Stimulated activated CD4-positive, alpha-beta T cell treated with anti-CD3 and anti-CD28 coated beads, Interleukin-1b, Interleukin-23, amount 100 ng/mL, for 48 hours (primary cell): Measurements from ENCODE around the gene RAB3IP.
"Not testable (repeated sequence)": the region's sequence is repeated elsewhere in the genome, so short reads cannot be mapped to it uniquely, and the experiment has no call there.

Experiments used
- DNase-seq: peaks from one replicate; pipeline ENCODE4 v3.0.0-alpha.2; 2020

Gene RAB3IP

DNA sequence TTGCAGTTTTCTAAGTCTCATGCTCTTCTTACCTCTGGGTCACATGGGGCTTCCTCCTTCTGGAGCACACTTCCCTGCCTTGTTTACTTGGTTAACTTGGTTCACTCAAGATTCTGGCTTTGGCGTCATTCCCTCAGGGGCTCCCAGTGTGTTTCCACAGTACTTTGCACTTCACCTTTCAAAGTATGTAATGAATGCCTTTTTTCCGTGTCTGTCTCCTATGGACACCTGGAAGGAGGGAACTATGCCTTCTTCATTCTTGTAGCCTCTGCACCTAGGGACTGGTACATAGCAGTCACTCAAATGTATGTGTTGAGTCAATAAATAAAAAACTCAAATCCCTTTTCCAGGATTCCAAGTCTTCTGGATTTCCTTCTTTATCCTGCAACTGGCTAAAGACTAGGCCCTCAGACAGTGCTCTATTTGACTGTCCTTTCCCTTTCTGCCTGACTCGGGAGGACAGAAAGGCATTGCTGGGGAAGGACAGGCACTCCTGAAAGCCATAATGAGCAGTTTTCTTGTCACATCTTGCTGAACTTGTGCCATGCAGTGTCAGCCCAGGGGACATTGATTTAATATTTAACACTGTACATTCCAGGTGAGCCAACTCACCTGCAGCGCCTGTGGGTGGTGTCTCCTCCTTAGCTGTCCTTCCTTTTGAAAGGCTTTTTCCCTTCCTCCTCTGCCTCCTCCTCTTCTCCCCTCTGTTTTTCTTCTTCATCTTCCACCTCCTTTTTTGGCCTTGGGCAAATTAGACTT is 99.2 kb downstream of the RAB3IP start:
- DNase-seq: no peak

GRCh38 chr12:69840727-69841126 is 102.1 kb downstream of the RAB3IP start:
- DNase-seq: no peak

DNA sequence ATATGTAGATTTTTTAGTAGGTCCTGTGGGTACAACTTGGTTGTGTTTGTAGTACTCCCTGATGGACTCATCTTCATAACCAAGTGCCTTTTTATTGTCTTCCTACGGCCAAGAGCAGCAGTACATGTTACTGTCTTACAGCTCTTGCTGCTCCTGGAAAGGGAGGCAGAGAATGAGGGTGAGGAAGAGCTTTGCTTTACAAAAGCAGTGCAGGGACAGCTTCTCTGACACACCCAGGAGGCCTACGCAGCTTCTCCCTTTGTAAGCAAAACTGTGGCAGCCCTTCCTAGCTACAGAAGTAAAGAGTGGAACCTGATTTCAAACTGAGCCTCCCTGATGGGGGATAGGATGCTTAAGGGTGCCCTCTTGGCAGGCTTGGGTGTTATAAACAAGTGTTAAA is 104.9 kb downstream of the RAB3IP start:
- DNase-seq: no peak

DNA sequence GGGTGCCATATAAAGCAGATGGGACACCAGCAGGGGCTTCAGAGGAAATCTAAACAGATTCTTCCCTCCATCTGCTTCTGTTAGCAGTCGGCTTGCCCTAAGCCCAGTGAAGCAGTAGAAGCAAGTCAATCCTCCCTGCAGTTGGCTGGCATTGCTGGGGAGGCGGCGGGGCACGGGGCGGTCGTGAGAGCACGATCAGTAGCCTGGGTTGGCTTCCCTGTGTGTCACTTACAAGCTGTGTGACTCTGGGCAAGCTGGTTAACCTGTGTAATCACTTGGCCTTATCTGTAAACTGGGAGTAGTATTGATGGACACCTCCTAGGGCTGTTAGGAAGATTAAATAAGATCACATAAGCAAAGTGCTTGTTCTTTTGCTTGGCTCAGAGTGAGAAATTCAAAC is 105.8 kb downstream of the RAB3IP start:
- DNase-seq: no peak

GRCh38 chr12:69844836-69845235 is 106.2 kb downstream of the RAB3IP start:
- DNase-seq: no peak

- DNase-seq: no peak
These were observed 108.3 kb downstream of the RAB3IP start for GRCh38 chr12:69846976-69847375.

DNA sequence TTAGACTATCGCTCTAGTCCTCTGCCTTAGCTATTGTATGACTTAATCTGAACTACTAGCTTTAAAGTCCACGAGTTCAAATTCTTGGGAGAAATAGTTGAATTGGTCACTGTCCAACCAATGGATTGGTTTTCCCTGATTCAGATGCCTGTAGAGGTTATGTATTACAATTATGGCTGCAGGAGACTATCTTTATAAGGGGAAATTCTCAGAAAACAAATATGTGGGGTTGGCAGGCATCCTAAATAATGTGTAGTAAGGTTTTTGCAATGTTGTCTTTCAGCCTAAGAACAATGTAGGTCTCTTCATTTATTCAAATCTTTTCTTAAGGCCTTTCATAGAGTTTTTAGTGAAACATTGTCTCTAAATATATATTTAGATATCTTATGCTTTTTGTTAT is 113.3 kb downstream of the RAB3IP start:
- no peak for DNase-seq

GRCh38 chr12:69853176-69853961 is 114.7 kb downstream of the RAB3IP start:
- not testable (repeated sequence) for DNase-seq

DNA sequence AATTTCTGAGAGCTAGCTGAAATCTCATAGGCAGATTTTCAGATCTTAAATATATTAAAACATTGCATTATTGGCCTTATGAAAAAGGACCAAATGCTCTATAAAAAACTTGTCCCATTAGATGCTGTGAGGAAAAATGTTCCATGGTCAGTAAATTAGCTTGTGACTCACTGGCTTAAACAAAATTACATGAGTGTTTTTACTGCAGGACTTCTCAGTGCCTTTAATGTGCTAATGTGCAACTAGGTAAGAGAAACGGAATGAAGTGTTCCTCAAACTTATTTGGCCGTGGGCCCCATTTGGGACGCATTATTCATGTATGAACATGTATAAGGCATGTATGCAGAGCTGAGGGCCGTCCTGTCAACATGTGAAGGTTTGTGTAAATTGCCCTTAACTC is 128.0 kb downstream of the RAB3IP start:
- DNase-seq: no peak

DNA sequence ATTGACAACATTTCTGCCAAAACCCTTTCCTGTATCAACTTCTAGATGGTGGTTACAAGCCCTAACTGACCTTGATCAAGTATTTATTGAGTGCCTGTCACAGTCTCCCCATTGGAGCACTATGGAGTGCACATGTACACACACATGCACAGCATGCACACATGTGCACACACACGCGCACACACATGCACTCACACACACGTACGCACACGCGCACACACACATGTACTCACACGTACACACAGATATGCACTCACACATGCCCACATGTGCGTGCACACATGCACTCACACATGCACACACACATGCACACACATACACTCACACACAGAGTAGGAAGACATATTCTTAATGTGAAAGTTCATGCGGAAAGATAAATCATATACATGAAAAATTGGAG is 130.0 kb downstream of the RAB3IP start:
- no peak for DNase-seq

DNA sequence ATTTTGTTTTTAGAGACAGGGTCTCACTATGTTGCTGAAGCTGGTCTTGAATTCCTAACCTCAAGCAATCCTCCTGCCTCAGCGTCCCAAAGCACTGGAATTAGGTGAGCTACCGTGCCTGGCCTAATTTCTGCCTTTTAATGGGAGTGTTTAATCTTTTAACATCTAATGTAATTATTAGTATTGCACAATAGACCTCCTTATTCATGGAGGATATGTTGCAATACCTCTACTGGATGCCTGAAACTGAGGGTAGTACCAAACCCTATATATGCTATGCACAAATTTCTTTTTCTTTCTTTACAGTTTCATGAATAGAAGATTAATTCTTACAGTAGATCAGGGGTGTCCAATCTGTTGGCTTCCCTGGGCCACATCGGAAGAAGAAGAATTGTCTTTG is 134.1 kb downstream of the RAB3IP start:
- no peak for DNase-seq
